ENCODE measurements around the gene HEATR5B. TPM values are rescaled to one million over a fixed set of nuclear protein-coding genes. Genes with fewer than 3 reads are reported as not detected.

HEATR5B gene
- total and polyA plus RNA-seq, 2 of the 4 experiments (the other 2 are of a cell fraction) = 8.3 to 17.9 TPM

DNA sequence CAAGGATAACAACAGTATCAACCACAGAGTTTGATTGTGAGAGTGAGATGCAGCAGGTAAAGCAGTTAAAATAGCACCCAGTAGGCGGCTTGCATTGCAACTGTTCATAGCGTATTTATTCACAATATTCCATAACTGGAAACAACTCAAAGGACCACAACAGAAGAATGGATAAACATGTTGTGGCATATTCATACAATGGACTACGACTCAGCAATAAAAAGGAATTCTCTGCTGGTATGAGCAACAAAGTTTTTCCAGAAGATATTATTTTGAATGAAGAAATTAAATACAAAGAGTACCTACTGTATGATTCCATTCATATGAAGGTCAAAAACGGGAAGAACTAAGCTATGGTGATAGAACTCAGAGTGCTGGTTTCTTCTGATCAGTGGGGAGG lies 25.4 kb upstream of the HEATR5B start:
- ChIA-PET CTCF (no interaction called here), POLR2A (ENCODE audit: unreplicated experiment) (no interaction called here)
- DNase-seq (peak; percentile 6), ATAC-seq (ENCODE audit: low read depth) (no peak)
- no CpG with 5 or more reads among the region's 4 CpGs for WGBS, 2 experiments (ENCODE audit: extremely low coverage in 2 of 2, insufficient read length in 1 of 2)
- Histone ChIP-seq H3K9me1 (ENCODE audit: insufficient read depth, low read length) (no peaks in the 10 kb centered on the region; the same call in 1 of the 2 replicates), H4K20me1 (ENCODE audit: insufficient read depth, low read length) (no peaks in the 10 kb centered on the region), H2BK120ac (ENCODE audit: low read depth, low read length) (no peak overlapping the region), H3K27me3 (ENCODE audit: control insufficient read depth, insufficient read depth, low read length) (no peaks in the 10 kb centered on the region), H3K27ac (ENCODE audit: insufficient read depth, low read length) (no peak overlapping the region), H3K4me1 (ENCODE audit: control insufficient read depth, insufficient read depth, low read length) (no peaks in the 10 kb centered on the region), H3K4ac (ENCODE audit: low read depth, low read length) (no peak overlapping the region), H2AFZ (replicated peaks; ENCODE audit: low read length, poor library complexity) (no peak overlapping the region), H3K23ac (ENCODE audit: low read depth, low read length) (no peak overlapping the region), H3K79me1 (ENCODE audit: low read depth in 1 of 2, low read length in 2 of 2) (peaks cover 0 to 4% of the 10 kb centered on the region in 2 experiments; a peak in 1 of 4 replicates), H3K14ac (replicated peaks; ENCODE audit: low read depth, low read length) (no peak overlapping the region), H3K18ac (ENCODE audit: low read depth, low read length) (no peak overlapping the region), H4K91ac (ENCODE audit: insufficient read depth, low read depth, low read length) (no peak overlapping the region), H2BK15ac (ENCODE audit: low read depth, low read length) (no peak overlapping the region), H3K4me3 (ENCODE audit: insufficient read depth, low read depth, low read length) (no peak overlapping the region), H4K5ac (ENCODE audit: low read depth, low read length) (no peak overlapping the region), H3K36me3 (ENCODE audit: control insufficient read depth, insufficient read depth, low read length) (peaks cover 20% of the 10 kb centered on the region), H2AK9ac (replicated peaks; ENCODE audit: low read depth, low read length, poor library complexity) (no peak overlapping the region), H3K56ac (ENCODE audit: extremely low read depth, insufficient read depth, low read length) (no peak overlapping the region), H2BK5ac (ENCODE audit: low read depth, low read length, poor library complexity, severe bottlenecking) (no peak overlapping the region), H2BK20ac (ENCODE audit: low read depth, low read length) (no peak overlapping the region), H4K8ac (ENCODE audit: low read depth in 2 of 2, low read length in 2 of 2) (no peak overlapping the region), H3K9ac (ENCODE audit: low read depth, low read length) (no peak overlapping the region), H3K4me2 (ENCODE audit: low read depth, low read length) (no peak overlapping the region), H2AK5ac (ENCODE audit: low read depth, low read length) (no peak overlapping the region), H3K9me3 (ENCODE audit: control insufficient read depth, insufficient read depth, low read length) (no peaks in the 10 kb centered on the region)
- dilution Hi-C loops (cut with HindIII; ENCODE audit: low sequenced_read_pairs, unreplicated experiment) = no loop called here
- intact Hi-C loops (cut with micrococcal nuclease) = no loop called here
- TF ChIP-seq MXI1 (IDR thresholded peaks at IDR 0.05; ENCODE audit: borderline replicate concordance, low read depth, low read length) (no peak), NFE2L2 (IDR thresholded peaks at IDR 0.05; ENCODE audit: low read depth, low read length) (peak; percentile 65)
- in situ Hi-C loops (cut with MboI; ENCODE audit: low sequenced_read_pairs) = no loop called here
- BruUV-seq (replicated peaks) = no TSS peak
